ENCODE results near the gene CBLC. TPM values are rescaled to one million over a fixed set of nuclear protein-coding genes. Genes with fewer than 3 reads are reported as not detected.
A peak's percentile ranks its signal among the peaks of the same experiment; 100 is the strongest.

The CBLC gene
- total RNA-seq, 1 experiment from 2014 or later: 42.3 TPM

GRCh38 chr19:44753932-44754749 is 23.5 kb upstream of the CBLC start:
- ChIA-PET POLR2A (interaction anchor here (0.6 kb wide), 1 partner anchor 29 kb away, joined by 10 read pairs; no protein-coding TSS in a partner anchor), CTCF (interaction anchor here (2.5 kb wide), 1 partner anchor 30 kb away, joined by 8 read pairs; no protein-coding TSS in a partner anchor)
- Mint-ChIP-seq H3K4me1 (ENCODE audit: low read depth, unreplicated experiment) (peaks cover 5% of the 10 kb centered on the region), H3K27me3 (ENCODE audit: insufficient read depth, unreplicated experiment) (no peaks in the 10 kb centered on the region), H3K9me3 (ENCODE audit: unreplicated experiment) (no peaks in the 10 kb centered on the region), H3K4me3 (ENCODE audit: unreplicated experiment) (peak overlapping the region; percentile 60), H3K36me3 (ENCODE audit: insufficient read depth, unreplicated experiment) (peaks cover 38% of the 10 kb centered on the region), H3K27ac (ENCODE audit: unreplicated experiment) (no peak overlapping the region)
- TF ChIP-seq CTCF (IDR thresholded peaks at IDR 0.05; ENCODE audit: insufficient read depth in 1 of 2, low read depth in 1 of 2, low read length in 1 of 2, severe bottlenecking in 1 of 2, unreplicated experiment in 1 of 2): no peak
- peak overlapping the region; percentile 27 for H3K4me3 ChIP-seq (ENCODE audit: low read depth, low read length)
- H3K9me3 ChIP-seq: no peaks in the 10 kb centered on the region
- H3K27me3 ChIP-seq (replicated peaks; ENCODE audit: control insufficient read depth, insufficient read depth, low read length): no peaks in the 10 kb centered on the region
- H3K36me3 ChIP-seq (ENCODE audit: control insufficient read depth, insufficient read depth, low read length): peaks cover 1% of the 10 kb centered on the region
- intact Hi-C loops (cut with micrococcal nuclease; ENCODE audit: unreplicated experiment): no loop called here
- peak in 1 of 2 experiments; percentile 48 for DNase-seq
- BruUV-seq (replicated peaks): no TSS peak
- H3K4me1 ChIP-seq: peaks cover 28% of the 10 kb centered on the region

GRCh38 chr19:44754750-44755080 is 23.0 kb upstream of the CBLC start:
- no peak for DNase-seq
- Histone ChIP-seq H3K36me3 (ENCODE audit: control insufficient read depth, insufficient read depth, low read length) (peaks cover 1% of the 10 kb centered on the region), H3K4me1 (peaks cover 24% of the 10 kb centered on the region), H3K4me3 (ENCODE audit: low read depth, low read length) (no peak overlapping the region), H3K9me3 (no peaks in the 10 kb centered on the region), H3K27me3 (replicated peaks; ENCODE audit: control insufficient read depth, insufficient read depth, low read length) (no peaks in the 10 kb centered on the region)
- CTCF ChIA-PET: interaction anchor here (0.9 kb wide), 1 partner anchor 16 kb away, joined by 6 read pairs; no protein-coding TSS in a partner anchor
- BruUV-seq (replicated peaks): no TSS peak
- POLR2A ChIA-PET: no interaction called here
- Mint-ChIP-seq H3K4me1 (ENCODE audit: low read depth, unreplicated experiment) (no peaks in the 10 kb centered on the region), H3K36me3 (ENCODE audit: insufficient read depth, unreplicated experiment) (peaks cover 38% of the 10 kb centered on the region), H3K27ac (ENCODE audit: unreplicated experiment) (no peak overlapping the region), H3K27me3 (ENCODE audit: insufficient read depth, unreplicated experiment) (no peaks in the 10 kb centered on the region), H3K9me3 (ENCODE audit: unreplicated experiment) (no peaks in the 10 kb centered on the region), H3K4me3 (ENCODE audit: unreplicated experiment) (peak overlapping the region; percentile 60)
- TF ChIP-seq CTCF (IDR thresholded peaks at IDR 0.05; ENCODE audit: insufficient read depth in 1 of 2, low read depth in 1 of 2, low read length in 1 of 2, severe bottlenecking in 1 of 2, unreplicated experiment in 1 of 2): no peak
- intact Hi-C loops (cut with micrococcal nuclease; ENCODE audit: unreplicated experiment): no loop called here

GRCh38 chr19:44755219-44755618 is 22.5 kb upstream of the CBLC start:
- no peak for TF ChIP-seq CTCF (IDR thresholded peaks at IDR 0.05; ENCODE audit: insufficient read depth in 1 of 2, low read depth in 1 of 2, low read length in 1 of 2, severe bottlenecking in 1 of 2, unreplicated experiment in 1 of 2)
- Mint-ChIP-seq H3K27me3 (ENCODE audit: insufficient read depth, unreplicated experiment) (no peaks in the 10 kb centered on the region), H3K27ac (ENCODE audit: unreplicated experiment) (no peak overlapping the region), H3K9me3 (ENCODE audit: unreplicated experiment) (no peaks in the 10 kb centered on the region), H3K4me1 (ENCODE audit: low read depth, unreplicated experiment) (no peaks in the 10 kb centered on the region), H3K36me3 (ENCODE audit: insufficient read depth, unreplicated experiment) (peaks cover 38% of the 10 kb centered on the region), H3K4me3 (ENCODE audit: unreplicated experiment) (no peak overlapping the region)
- Histone ChIP-seq H3K4me3 (ENCODE audit: low read depth, low read length) (no peak overlapping the region), H3K36me3 (ENCODE audit: control insufficient read depth, insufficient read depth, low read length) (peaks cover 1% of the 10 kb centered on the region), H3K27me3 (replicated peaks; ENCODE audit: control insufficient read depth, insufficient read depth, low read length) (no peaks in the 10 kb centered on the region), H3K9me3 (no peaks in the 10 kb centered on the region), H3K4me1 (peaks cover 22% of the 10 kb centered on the region)
- ChIA-PET CTCF (interaction anchor here (0.9 kb wide), 1 partner anchor 16 kb away, joined by 6 read pairs; no protein-coding TSS in a partner anchor), POLR2A (no interaction called here)
- DNase-seq: no peak
- intact Hi-C loops (cut with micrococcal nuclease; ENCODE audit: unreplicated experiment): no loop called here
- no TSS peak for BruUV-seq (replicated peaks)
